Fibroblast of villous mesenchyme (primary cell): ENCODE data around the gene SH3TC2. TPM values are rescaled to one million over a fixed set of nuclear protein-coding genes. Genes with fewer than 3 reads are reported as not detected.
A peak's percentile ranks its signal among the peaks of the same experiment; 100 is the strongest.

Experiments
- DNase-seq: peaks from one replicate; pipeline ENCODE4 v3.0.0-alpha.2; 2010; ENCODE audit warnings: low read depth
- H3K4me3 ChIP-seq: 2 replicates; pipeline ENCODE4 v1.5.1; 2011; ENCODE audit warnings: low read depth, mild to moderate bottlenecking, low read length
- CTCF ChIP-seq: IDR thresholded peaks from 2 replicates; pipeline ENCODE4 v1.5.1; 2012; ENCODE audit warnings: low read depth, mild to moderate bottlenecking, low read length; ENCODE audit not compliant: insufficient read depth
- total RNA-seq: library from RNA; depleted of rRNA; stranded (reverse); fragments of >200 nt; gene quantifications from 2 replicates; pipeline ENCODE4 v1.2.3, GENCODE V29; 2012

The SH3TC2 gene
- total RNA-seq, 1 donor: 13.4 TPM

- DNase-seq: no peak
- TF ChIP-seq CTCF: no peak
These were observed 21.6 kb downstream of the SH3TC2 start for GRCh38 chr5:149041242-149041641.

GRCh38 chr5:149040421-149040820, 22.4 kb downstream of the SH3TC2 start:
- no peak overlapping the region for H3K4me3 ChIP-seq
- no peak for DNase-seq
- no peak for TF ChIP-seq CTCF

More at GRCh38 chr5:149041242-149041641, 21.6 kb downstream of the SH3TC2 start:
- H3K4me3 ChIP-seq: no peak overlapping the region

GRCh38 chr5:149039506-149039905, 23.4 kb downstream of the SH3TC2 start:
- no peak for TF ChIP-seq CTCF
- H3K4me3 ChIP-seq: no peak overlapping the region
- DNase-seq: peak; percentile 59

DNA sequence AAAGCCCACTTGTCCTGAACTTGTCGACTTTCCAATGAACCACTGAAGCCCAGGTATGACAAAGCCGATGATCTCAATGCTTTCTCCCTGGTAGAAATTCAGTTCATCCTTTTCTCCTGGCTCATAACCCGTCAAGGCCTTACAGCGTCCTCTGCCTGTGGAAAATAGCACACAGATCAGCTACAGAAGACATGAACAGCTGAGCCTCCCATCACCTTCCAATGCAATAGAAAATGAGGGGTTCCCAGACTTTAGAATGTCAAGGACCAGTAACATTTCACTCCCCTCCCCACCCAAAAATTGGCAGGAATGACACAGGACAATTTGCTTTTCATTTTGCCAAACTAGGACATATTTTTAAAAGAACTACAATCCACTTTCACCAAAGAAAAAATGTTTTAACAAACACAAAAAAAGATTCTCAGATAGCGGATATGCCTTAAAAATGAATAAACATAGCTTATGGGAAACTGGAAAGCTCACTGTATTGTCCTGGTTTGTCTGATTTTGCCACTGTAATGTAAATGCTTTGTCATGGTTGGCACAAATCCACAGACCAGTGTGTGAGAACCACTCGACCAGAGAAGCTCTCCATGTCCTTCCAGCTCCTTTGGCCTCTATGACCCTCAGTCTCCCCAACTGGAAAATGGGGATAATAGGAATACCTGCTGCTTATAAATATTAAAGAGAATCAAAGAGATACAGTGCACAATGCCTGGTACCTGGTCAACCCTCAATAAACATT, 24.4 kb downstream of the SH3TC2 start:
- H3K4me3 ChIP-seq: no peak overlapping the region
- TF ChIP-seq CTCF: no peak
- no peak for DNase-seq

DNA sequence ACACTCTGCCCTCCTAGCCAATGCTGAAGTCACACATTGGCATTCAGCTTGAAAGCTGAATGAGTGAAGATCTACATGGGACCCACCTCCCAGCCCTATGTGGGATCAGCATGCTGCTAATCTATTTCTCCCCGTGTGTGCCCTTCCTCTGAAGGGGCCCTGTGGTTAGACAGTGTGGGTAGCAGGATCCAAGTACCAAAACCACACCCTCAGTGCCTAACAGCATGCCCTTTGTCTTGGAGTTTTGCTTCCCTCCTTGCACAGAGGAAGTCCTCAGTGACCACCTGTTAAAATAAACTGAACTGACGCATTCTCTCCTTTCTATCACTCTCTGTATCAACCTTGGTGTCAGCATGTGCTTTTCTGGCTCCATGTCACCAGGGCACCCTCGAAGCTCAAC, 25.0 kb downstream of the SH3TC2 start:
- no peak overlapping the region for H3K4me3 ChIP-seq
- TF ChIP-seq CTCF: no peak
- DNase-seq: no peak

GRCh38 chr5:149036970-149037369, 25.9 kb downstream of the SH3TC2 start:
- no peak for TF ChIP-seq CTCF
- no peak for DNase-seq

GRCh38 chr5:149036168-149036567, 26.7 kb downstream of the SH3TC2 start:
- H3K4me3 ChIP-seq: no peak overlapping the region
- TF ChIP-seq CTCF: no peak
- DNase-seq: no peak

More at GRCh38 chr5:149036970-149037369, 25.9 kb downstream of the SH3TC2 start:
- H3K4me3 ChIP-seq: no peak overlapping the region
